Sciatic nerve (tissue), 2 donors: ENCODE measurements around the gene PBX3. TPM values are rescaled to one million over a fixed set of nuclear protein-coding genes. Genes with fewer than 3 reads are reported as not detected.
"Not testable (repeated sequence)": the region's sequence is repeated elsewhere in the genome, so short reads cannot be mapped to it uniquely, and the experiment has no call there.

ENCODE experiments used
- ATAC-seq: fragments of 200-7000 bp; cut with Tn5 transposase; one replicate; pipeline ENCODE4 v1.9.1; 2020; ENCODE audit warnings: mild to moderate bottlenecking, moderate library complexity
- DNase-seq: peaks from one replicate; pipeline ENCODE4 v3.0.0-alpha.2; 2020; ENCODE audit warnings: low spot score
- intact Hi-C: fragments of 100-400 bp; cut with DNase I; formaldehyde crosslinking; loops from one replicate; pipeline ENCODE4 v1.14.2; 2022
- total RNA-seq: library from RNA; stranded (reverse); fragmentation: NEBNext Ultra II Directional; extraction: Animal tissue kit (Norgen Biotek cat#: 25700); gene quantifications from one replicate; pipeline ENCODE4 v1.2.1, GENCODE V29; 2021
- donor health status: DM: no; HTN: no; CAD: no.
- donor health status: DM: no; HTN: no; CAD: no.

Gene PBX3
- total RNA-seq, 1 donor from 2014 or later: 39.1 TPM

- intact Hi-C loops: no loop called here
- no peak for ATAC-seq
- no peak for DNase-seq
These were observed 20.2 kb downstream of the PBX3 start for GRCh38 chr9:125767349-125767748.

GRCh38 chr9:125768803-125769202 lies 21.6 kb downstream of the PBX3 start:
- ATAC-seq (no peak), DNase-seq (no peak)
- intact Hi-C loops: no loop called here

- intact Hi-C loops: no loop called here
- ATAC-seq (no peak), DNase-seq (no peak)
These were observed 23.9 kb downstream of the PBX3 start for GRCh38 chr9:125771037-125771436.

- DNase-seq (no peak), ATAC-seq (no peak)
- intact Hi-C loops: no loop called here
These were observed 25.6 kb downstream of the PBX3 start for GRCh38 chr9:125772740-125773139.

GRCh38 chr9:125774106-125774505 lies 26.9 kb downstream of the PBX3 start:
- intact Hi-C loops: no loop called here
- ATAC-seq: no peak

GRCh38 chr9:125776789-125777188 lies 29.6 kb downstream of the PBX3 start:
- intact Hi-C loops, ATAC-seq, DNase-seq: not testable (repeated sequence)

More at GRCh38 chr9:125774106-125774505, 26.9 kb downstream of the PBX3 start:
- DNase-seq: no peak

GRCh38 chr9:125778538-125779219 lies 31.5 kb downstream of the PBX3 start:
- ATAC-seq, intact Hi-C loops: not testable (repeated sequence)

GRCh38 chr9:125779220-125779565 lies 32.0 kb downstream of the PBX3 start:
- ATAC-seq, DNase-seq, intact Hi-C loops: not testable (repeated sequence)

More at GRCh38 chr9:125778538-125779219, 31.5 kb downstream of the PBX3 start:
- not testable (repeated sequence) for DNase-seq

GRCh38 chr9:125782718-125783117 lies 35.5 kb downstream of the PBX3 start:
- intact Hi-C loops: no loop called here
- no peak for ATAC-seq
- no peak for DNase-seq

- intact Hi-C loops: no loop called here
- DNase-seq (no peak), ATAC-seq (peak; percentile 70)
These were observed 37.3 kb downstream of the PBX3 start for GRCh38 chr9:125784286-125785049.

- DNase-seq (no peak), ATAC-seq (peak; percentile 52)
- intact Hi-C loops: no loop called here
These were observed 38.1 kb downstream of the PBX3 start for GRCh38 chr9:125785248-125785751.

- intact Hi-C loops: no loop called here
- DNase-seq (no peak), ATAC-seq (no peak)
These were observed 40.5 kb downstream of the PBX3 start for GRCh38 chr9:125787715-125788114.

- no peak for DNase-seq
- intact Hi-C loops: no loop called here
- no peak for ATAC-seq
These were observed 42.0 kb downstream of the PBX3 start for GRCh38 chr9:125789196-125789595.

- ATAC-seq: no peak
- no peak for DNase-seq
- intact Hi-C loops: no loop called here
These were observed 47.5 kb downstream of the PBX3 start for GRCh38 chr9:125794708-125795107.

GRCh38 chr9:125795970-125796596 lies 48.9 kb downstream of the PBX3 start:
- DNase-seq: no peak
- no peak for ATAC-seq
- intact Hi-C loops: no loop called here

- DNase-seq: no peak
- intact Hi-C loops: no loop called here
- no peak for ATAC-seq
These were observed 50.8 kb downstream of the PBX3 start for GRCh38 chr9:125797930-125798329.

GRCh38 chr9:125803526-125803925 lies 56.4 kb downstream of the PBX3 start:
- intact Hi-C loops: no loop called here
- ATAC-seq (no peak), DNase-seq (no peak)

GRCh38 chr9:125805057-125805456 lies 57.9 kb downstream of the PBX3 start:
- no peak for ATAC-seq
- intact Hi-C loops: no loop called here
- no peak for DNase-seq

- intact Hi-C loops: no loop called here
- DNase-seq (no peak), ATAC-seq (no peak)
These were observed 58.4 kb downstream of the PBX3 start for GRCh38 chr9:125805586-125805985.

- intact Hi-C loops: no loop called here
- DNase-seq: no peak
- no peak for ATAC-seq
These were observed 59.9 kb downstream of the PBX3 start for GRCh38 chr9:125807079-125807478.
